ENCODE measurements around the gene ZNF830. TPM values are rescaled to one million over a fixed set of nuclear protein-coding genes. Genes with fewer than 3 reads are reported as not detected.

The ZNF830 gene, protein sequence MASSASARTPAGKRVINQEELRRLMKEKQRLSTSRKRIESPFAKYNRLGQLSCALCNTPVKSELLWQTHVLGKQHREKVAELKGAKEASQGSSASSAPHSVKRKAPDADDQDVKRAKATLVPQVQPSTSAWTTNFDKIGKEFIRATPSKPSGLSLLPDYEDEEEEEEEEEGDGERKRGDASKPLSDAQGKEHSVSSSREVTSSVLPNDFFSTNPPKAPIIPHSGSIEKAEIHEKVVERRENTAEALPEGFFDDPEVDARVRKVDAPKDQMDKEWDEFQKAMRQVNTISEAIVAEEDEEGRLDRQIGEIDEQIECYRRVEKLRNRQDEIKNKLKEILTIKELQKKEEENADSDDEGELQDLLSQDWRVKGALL
- 12.7 to 17.6 TPM (median 14.2 TPM) in 5 replicates for total RNA-seq (2022; extraction: Qiagen RNA extraction)

DNA sequence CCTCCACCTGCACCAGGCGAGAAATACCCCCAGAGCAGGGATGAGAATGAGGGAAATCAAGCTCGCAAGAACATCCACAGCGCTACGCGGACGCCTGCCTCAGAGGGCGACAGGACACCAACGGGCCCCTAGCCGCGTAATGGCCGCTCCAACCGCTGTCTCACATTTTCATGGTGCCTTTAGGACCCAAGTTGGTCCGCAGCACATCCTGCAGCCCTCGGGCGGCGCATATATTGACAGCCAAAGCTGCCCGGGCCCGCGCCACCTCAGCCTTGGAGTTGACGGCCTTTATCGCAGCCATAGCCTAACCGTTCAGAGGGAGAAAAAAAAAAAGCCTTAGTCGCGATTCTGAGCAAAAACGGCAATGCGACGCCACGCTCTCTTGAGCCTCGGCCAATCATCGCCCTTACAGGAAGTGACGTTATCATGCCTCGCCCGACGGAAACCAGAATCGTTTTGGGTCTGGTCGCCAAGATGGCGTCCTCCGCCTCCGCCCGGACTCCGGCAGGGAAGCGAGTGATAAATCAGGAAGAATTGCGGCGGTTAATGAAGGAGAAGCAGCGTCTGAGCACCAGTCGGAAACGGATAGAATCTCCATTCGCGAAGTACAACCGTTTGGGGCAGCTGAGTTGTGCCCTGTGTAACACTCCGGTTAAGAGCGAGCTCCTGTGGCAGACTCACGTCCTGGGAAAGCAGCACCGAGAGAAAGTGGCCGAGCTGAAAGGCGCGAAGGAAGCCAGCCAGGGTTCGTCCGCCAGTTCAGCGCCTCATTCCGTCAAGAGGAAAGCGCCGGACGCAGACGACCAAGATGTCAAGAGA is at the start of gene ZNF830, which contains the start of gene CCT6B:
Gene ZNF830 (plus strand): TSS at position 448 of the 819 bp plus-strand sequence. CDS start 27 bp downstream, at position 475.
Gene CCT6B (minus strand): TSS at position 368 of the 819 bp plus-strand sequence. CDS start 67 bp downstream, at position 301.

GRCh38 chr17:34980353-34980680 is 19.0 kb downstream of the ZNF830 start, which contains the start of gene LIG3:
Gene LIG3 (plus strand): TSS chr17:34980512. CDS start chr17:34983006, 2,494 bp downstream.

Other genes starting within 250 kb of the ZNF830 start
- 1.1 to 2.0 TPM (median 1.9 TPM) in 5 replicates for gene CCT6B, start 80 bp upstream of the ZNF830 start, total RNA-seq (2022; extraction: Qiagen RNA extraction)
- gene LIG3, start 19.0 kb downstream of the ZNF830 start, total RNA-seq (2022; extraction: Qiagen RNA extraction) = 15.2 to 21.4 TPM (median 17.3 TPM) in 5 replicates
- 45.3 to 60.0 TPM (median 50.5 TPM) in 5 replicates for gene RFFL, start 102.2 kb downstream of the ZNF830 start, total RNA-seq (2022; extraction: Qiagen RNA extraction)
- 26.4 to 31.6 TPM (median 28.2 TPM) in 5 replicates for gene RAD51D, start 158.3 kb downstream of the ZNF830 start, total RNA-seq (2022; extraction: Qiagen RNA extraction)
- gene FNDC8, start 160.1 kb downstream of the ZNF830 start, total RNA-seq (2022; extraction: Qiagen RNA extraction) = 0.07 TPM in 2 of 5 replicates, not detected in the others
- gene NLE1, start 180.8 kb downstream of the ZNF830 start, total RNA-seq (2022; extraction: Qiagen RNA extraction) = 29.4 to 36.6 TPM (median 34.6 TPM) in 5 replicates
- not detected in 5 replicates for gene UNC45B, start 186.3 kb downstream of the ZNF830 start, total RNA-seq (2022; extraction: Qiagen RNA extraction)
- gene SLC35G3, start 232.9 kb downstream of the ZNF830 start, total RNA-seq (2022; extraction: Qiagen RNA extraction) = not detected in 5 replicates

Measured in A549 treated with AZD2906 at 1 μM for 4 hours (cell line).